GM12878 (cell line): Measurements from ENCODE around the gene TNFRSF14. TPM values are rescaled to one million over a fixed set of nuclear protein-coding genes. Genes with fewer than 3 reads are reported as not detected.

ENCODE experiments used
- ATF2 ChIP-seq: IDR thresholded peaks from 2 replicates; pipeline ENCODE4 v1.6.1; 2012; ENCODE audit warnings: low read length, inconsistent platforms
- BRCA1 ChIP-seq: IDR thresholded peaks from 2 replicates; pipeline ENCODE4 v1.6.1; 2011; ENCODE audit warnings: low read depth, low read length, improper control_type of control experiment
- CBX3 ChIP-seq: fragments of 200-600 bp; sonication (generic); IDR thresholded peaks from 2 replicates; pipeline ENCODE4 v1.6.1; 2016; ENCODE audit warnings: low read depth, borderline replicate concordance
- FOXK2 ChIP-seq: fragments of 450-650 bp; IDR thresholded peaks from 2 replicates; pipeline ENCODE4 v1.6.1; 2017; ENCODE audit warnings: mild to moderate bottlenecking, moderate library complexity
- GATAD2B ChIP-seq: fragments of 450-650 bp; conservative IDR thresholded peaks from 2 replicates; pipeline ENCODE4 v1.6.1; 2017; ENCODE audit warnings: low read depth, mild to moderate bottlenecking, moderate library complexity
- HDAC2 ChIP-seq: fragments of 200-600 bp; sonication (generic); IDR thresholded peaks from 2 replicates; pipeline ENCODE4 v1.6.1; 2017
- NBN ChIP-seq: fragments of 450-650 bp; IDR thresholded peaks from 2 replicates; pipeline ENCODE4 v1.6.1; 2016
- NFIC ChIP-seq: IDR thresholded peaks from 2 replicates; pipeline ENCODE4 v1.6.1; 2012; ENCODE audit warnings: low read depth, mild to moderate bottlenecking, inconsistent platforms, low read length, moderate library complexity
- NFXL1 ChIP-seq: fragments of 450-650 bp; IDR thresholded peaks from 2 replicates; pipeline ENCODE4 v1.6.1; 2017; ENCODE audit warnings: antibody characterized with exemption, mild to moderate bottlenecking, borderline replicate concordance
- PBX3 ChIP-seq: IDR thresholded peaks from 2 replicates; pipeline ENCODE4 v1.6.1; 2011; ENCODE audit warnings: mild to moderate bottlenecking, low read depth, low read length, moderate library complexity; ENCODE audit not compliant: insufficient replicate concordance
- POLR2AphosphoS2 ChIP-seq: IDR thresholded peaks from 2 replicates; pipeline ENCODE4 v1.6.1; 2011; ENCODE audit warnings: low read depth, mild to moderate bottlenecking, low read length, improper control_type of control experiment, moderate library complexity
- RB1 ChIP-seq: fragments of 450-650 bp; formaldehyde crosslinking; IDR thresholded peaks from 2 replicates; pipeline ENCODE4 v1.6.1; 2017; ENCODE audit warnings: mild to moderate bottlenecking, borderline replicate concordance
- SMAD5 ChIP-seq: IDR thresholded peaks from 2 replicates; pipeline ENCODE4 v1.6.1; 2016; ENCODE audit warnings: antibody characterized with exemption, low read depth
- SREBF1 ChIP-seq: IDR thresholded peaks from 2 replicates; pipeline ENCODE4 v1.6.1; 2012; ENCODE audit warnings: mild to moderate bottlenecking, low read length
- SUZ12 ChIP-seq: fragments of 200-600 bp; sonication (generic); IDR thresholded peaks from one replicate; pipeline ENCODE4 v1.6.1; 2018; ENCODE audit warnings: antibody characterized with exemption, mild to moderate bottlenecking; ENCODE audit not compliant: unreplicated experiment
- TCF12 ChIP-seq: IDR thresholded peaks from 2 replicates; pipeline ENCODE4 v1.6.1; 2011; ENCODE audit warnings: low read depth, mild to moderate bottlenecking, low read length
- YY1 ChIP-seq: IDR thresholded peaks from 2 replicates; pipeline ENCODE4 v1.6.1; 2011; ENCODE audit warnings: low read depth, mild to moderate bottlenecking, low read length
- ZBED1 ChIP-seq: IDR thresholded peaks from 2 replicates; pipeline ENCODE4 v1.6.1; 2016; ENCODE audit warnings: borderline replicate concordance
- ZBTB40 ChIP-seq: fragments of 450-650 bp; IDR thresholded peaks from 2 replicates; pipeline ENCODE4 v1.6.1; 2016; ENCODE audit warnings: mild to moderate bottlenecking, moderate library complexity, borderline replicate concordance
- ZNF207 ChIP-seq: fragments of 450-650 bp; IDR thresholded peaks from 2 replicates; pipeline ENCODE4 v1.6.1; 2014; ENCODE audit warnings: antibody characterized with exemption, mild to moderate bottlenecking, borderline replicate concordance
- ZNF217 ChIP-seq: fragments of 450-650 bp; IDR thresholded peaks from 2 replicates; pipeline ENCODE4 v1.6.1; 2017; ENCODE audit warnings: antibody characterized with exemption, mild to moderate bottlenecking
- ZNF592 ChIP-seq: fragments of 450-650 bp; IDR thresholded peaks from 2 replicates; pipeline ENCODE4 v1.6.1; 2017; ENCODE audit warnings: mild to moderate bottlenecking, moderate library complexity
- polyA plus RNA-seq, 11 experiments: library from polyadenylated mRNA; depleted of rRNA in 4 of 11; unstranded in 6 of 11; stranded (reverse) in 5 of 11; fragments of >200 nt; fragmentation: Nextera tagmentation in 4 of 11; fragmentation: Illumina TruSeq in 1 of 11; extraction: Ambion mirVana in 4 of 11; extraction: Trizol in 1 of 11; gene quantifications; 1 replicate in 1 of 11; 2 replicates in 10 of 11; pipeline versions ENCODE4 v1.2.1 to v1.2.3, GENCODE V29; 2011 to 2016; ENCODE audit warnings: inconsistent platforms in 2 of 11, missing spikeins in 2 of 11, low read depth in 1 of 11
- total RNA-seq, 4 experiments: library from RNA; depleted of rRNA in 3 of 4; stranded (reverse); fragments of >200 nt in 3 of 4; fragmentation: Illumina TruSeq in 1 of 4; extraction: Trizol in 1 of 4; gene quantifications; 2 replicates each; pipeline versions ENCODE4 v1.2.1 to v1.2.3, GENCODE V29; 2013 to 2021

The TNFRSF14 gene
- total and polyA plus RNA-seq, 10 of the 15 experiments (the other 5 are each of a cell fraction or from before 2014, with no cell fraction given), result 0.43 to 114 (median 41.5) TPM

GRCh38 chr1:2555634-2556276 lies 416 bp upstream of the TNFRSF14 start (continued):
- no peak for TF ChIP-seq ZBTB40
- TF ChIP-seq ZNF217, result no peak
- TF ChIP-seq HDAC2, result no peak
- TF ChIP-seq ATF2, result no peak
- peak; percentile 48; the same call in 1 of the 2 replicates for TF ChIP-seq NFIC
- no peak for TF ChIP-seq SUZ12
- no peak for TF ChIP-seq CBX3
- no peak for TF ChIP-seq SMAD5
- TF ChIP-seq FOXK2, result no peak
- TF ChIP-seq BRCA1, result no peak
- no peak for TF ChIP-seq SREBF1
- no peak for TF ChIP-seq NFXL1
- peak; percentile 70 for TF ChIP-seq ZBED1
- peak; percentile 75; the same call in 1 of the 2 replicates for TF ChIP-seq POLR2AphosphoS2
- TF ChIP-seq ZNF592, result no peak
- no peak for TF ChIP-seq TCF12
- TF ChIP-seq YY1, result no peak
- TF ChIP-seq GATAD2B, result peak; percentile 89; the same call in 1 of the 2 replicates
- peak; percentile 31; the same call in 1 of the 2 replicates for TF ChIP-seq RB1
- peak; percentile 64; the same call in 1 of the 2 replicates for TF ChIP-seq NBN
- TF ChIP-seq ZNF207, result no peak
- TF ChIP-seq PBX3, result no peak
